ENCODE measurements around the gene PEX16.

Gene PEX16

DNA sequence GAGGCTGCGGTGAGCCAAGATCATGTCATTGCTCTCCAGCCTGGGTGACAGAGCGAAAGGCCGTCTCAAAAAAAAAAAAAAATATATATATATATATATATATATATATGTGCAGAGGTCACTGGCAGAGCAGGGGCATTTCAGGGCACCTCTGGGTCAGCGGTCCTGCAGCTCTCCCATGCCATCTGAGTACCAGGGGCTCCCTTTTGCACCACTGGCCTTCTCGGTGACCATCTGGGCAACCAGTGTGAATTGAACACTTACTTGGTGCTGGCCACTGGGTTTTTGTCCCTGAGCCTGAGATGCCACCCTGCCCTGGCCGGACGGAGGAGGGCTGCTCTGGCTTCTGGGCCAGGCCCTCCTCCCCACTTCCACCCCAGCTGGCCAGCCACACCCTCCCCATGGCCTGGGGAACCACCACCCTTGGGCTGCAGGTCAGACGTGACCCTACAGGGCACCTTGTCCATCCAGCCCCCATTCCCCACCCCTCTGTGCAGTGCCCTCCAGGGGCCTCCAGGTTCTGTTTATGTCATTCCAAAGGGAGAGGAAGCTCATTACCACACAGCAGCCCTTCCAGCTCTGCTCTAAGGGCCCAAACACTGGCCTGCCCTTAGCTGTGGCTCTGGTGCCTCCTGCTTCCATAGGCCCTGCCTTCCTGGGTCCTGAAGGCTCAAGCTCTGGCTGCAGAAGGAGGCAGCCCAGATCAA lies 22.0 kb downstream of the PEX16 start:
- no peak for DNase-seq

DNA sequence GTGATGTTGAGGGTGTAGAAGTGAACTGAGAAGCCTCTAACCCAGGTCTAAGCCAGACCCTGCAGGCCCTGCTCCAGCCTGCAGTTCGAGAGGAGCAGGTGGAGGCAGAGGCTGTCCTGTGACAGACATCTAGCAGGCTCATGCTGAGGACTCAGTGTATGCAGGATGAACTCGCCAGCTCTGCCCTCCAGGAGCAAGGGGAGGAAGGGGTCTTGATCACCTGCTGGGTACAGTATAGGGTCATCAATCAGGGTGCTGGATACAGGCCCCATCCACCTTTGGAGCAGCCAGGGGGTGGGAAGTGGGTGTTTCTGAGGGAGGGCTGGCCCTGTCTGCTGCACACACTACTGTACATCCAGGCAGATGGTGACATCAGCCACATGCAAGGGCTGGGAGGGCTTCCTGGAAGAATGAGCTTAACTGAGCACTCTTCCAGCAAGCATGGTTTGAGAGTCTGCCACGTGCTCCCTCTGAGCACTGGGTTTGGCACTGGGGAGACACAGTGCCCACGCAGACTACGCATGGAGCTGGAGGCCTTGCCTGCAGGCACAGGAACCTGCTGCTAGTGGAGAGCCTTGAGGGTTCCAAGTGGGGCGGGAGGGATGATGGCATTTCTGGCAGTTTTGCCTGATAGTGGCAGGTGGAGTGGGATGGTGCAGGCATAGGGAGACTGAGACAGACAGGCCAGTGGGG lies 23.0 kb downstream of the PEX16 start:
- no peak for DNase-seq

DNA sequence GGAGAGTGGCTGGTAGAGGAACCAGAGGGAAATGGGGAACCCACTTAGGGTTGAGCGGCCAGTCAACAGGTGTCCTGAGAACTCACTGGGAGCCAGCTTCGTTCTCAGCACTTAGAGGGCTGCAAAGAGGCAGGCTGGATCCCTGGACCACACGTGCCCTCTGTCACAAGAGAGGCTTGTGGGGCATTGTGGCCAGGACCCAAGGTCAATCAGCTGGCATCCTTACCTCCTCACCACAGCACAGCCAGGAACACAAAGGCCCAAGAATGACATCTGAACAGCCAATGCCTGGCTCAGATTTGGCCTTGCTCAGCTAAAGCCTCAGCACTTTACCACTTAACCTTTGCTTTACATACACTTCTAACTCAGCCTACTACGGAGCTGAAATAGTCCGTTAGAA lies 24.8 kb downstream of the PEX16 start:
- DNase-seq, result no peak

DNA sequence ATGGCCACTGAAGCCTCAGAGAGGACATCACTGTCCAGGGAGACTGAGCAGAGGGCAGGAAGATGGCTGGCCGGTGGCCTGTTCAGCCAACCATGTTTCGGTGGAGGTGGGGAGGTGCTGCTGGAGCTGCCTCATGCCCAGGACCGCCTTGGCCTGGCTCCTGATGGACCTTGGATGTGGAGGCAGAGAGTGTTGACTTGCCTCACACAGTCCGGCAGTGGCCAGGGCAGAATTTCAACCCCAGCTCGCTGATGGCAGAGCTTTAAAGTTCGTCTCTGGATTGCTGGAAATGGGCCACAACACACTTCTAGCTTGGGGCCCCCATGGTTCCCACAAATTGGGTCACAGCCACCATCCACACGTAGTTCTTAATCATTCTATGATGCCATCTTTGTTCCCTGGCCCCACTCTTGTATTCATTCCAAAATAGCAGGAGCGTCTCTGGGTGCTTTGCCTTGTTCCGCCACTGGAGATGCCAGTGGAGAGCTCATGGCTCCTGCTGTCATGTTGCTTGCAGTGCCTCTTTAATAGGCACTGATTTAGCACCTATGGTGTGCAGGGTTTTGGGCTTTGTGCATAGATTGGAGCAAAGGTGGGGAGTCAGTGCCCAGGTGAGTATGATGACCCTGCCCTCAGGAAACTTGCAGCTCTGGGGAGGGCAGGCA lies 26.7 kb downstream of the PEX16 start:
- no peak for DNase-seq

DNA sequence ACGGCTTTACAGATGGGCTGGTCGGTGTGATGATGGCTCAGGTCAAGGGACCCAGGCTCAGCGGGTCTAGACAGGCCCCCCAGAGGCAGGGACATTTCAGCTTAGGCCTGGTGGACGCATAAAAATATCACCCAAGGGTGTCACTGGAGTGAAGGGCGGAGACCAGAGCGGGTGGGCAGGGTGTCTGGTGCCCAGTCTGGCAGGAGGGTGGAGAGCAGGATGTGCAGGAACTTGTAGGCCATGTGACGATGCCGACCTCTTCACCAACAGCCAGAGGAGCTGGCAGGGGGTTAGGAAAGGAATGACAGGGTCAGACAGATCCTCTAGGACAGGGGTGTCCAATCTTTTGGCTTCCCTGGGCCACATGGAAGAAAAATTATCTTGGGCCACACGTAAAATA lies 27.7 kb downstream of the PEX16 start:
- DNase-seq, result no peak

DNA sequence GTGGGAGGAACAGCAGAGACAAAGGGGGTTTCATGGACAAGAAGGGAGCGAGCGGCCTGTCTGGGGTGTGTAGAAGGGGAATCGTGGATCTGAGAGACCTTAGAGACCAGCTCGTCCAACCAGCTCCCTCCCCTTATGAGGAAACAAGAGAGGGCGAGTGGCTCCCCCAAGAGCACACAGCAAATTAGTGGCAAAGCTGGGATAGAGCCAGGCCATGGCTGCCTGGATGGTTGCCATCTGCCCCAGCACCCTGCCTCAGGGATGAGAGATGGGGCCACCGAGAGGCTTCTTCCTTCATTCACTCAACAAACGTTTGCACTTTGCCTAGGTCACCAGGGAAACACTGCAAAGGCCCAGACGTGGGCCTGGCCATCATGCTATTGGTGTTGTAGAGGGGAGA lies 28.1 kb downstream of the PEX16 start:
- no peak for DNase-seq

DNA sequence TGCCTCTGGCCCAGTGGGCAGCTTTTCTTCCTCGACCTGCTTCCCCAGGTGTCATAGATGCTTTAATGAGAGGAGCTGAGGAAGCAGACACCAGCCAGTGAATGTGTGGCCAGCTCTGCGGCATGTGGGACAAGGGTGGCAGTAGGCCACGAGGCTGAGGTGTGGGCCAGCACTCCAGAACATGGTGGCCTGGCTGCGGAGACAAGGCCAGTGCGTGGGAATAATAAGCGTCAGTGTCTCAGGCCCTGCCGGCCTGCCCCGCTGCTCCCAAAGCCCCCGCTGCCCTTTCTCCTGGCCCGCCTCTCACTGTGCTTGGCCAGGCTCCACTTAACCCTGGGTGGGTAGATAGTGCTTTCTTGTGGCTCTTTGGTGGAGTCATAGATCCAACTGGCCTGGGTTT lies 30.1 kb downstream of the PEX16 start:
- no peak for DNase-seq

DNA sequence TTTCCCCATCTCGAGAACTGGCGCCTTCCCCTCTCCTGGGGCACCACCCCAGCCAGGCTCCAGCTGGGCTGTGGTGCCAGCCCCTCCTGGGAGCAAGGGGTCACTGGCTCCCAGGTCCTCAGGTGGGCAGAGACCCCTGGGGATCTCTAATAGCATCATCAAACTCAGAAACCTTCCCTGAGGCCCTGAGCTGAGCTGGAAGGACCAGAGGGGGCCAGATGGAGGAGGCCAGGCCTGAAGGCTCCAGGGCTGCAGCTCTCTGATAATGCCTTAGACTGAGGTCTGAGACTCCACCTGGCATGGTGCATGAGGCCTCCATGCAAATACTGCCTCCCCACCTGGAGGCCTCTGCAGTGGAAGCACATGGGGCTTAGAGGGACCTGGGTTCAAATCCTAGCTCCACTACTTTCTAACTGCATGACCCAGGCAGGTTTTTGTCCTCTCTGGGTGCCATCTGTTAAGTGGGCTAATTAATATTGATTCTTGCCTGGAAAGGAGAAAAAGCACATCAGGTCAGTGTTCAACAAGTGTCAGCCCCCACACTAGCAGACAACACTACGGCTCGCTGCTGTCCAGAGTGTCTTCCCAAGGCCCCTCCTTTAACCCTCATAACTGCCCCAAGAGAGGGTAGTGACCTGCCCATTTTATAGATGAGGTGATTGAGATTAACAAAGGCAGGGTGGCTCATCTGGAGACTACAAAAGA lies 30.7 kb downstream of the PEX16 start:
- DNase-seq, result no peak

DNA sequence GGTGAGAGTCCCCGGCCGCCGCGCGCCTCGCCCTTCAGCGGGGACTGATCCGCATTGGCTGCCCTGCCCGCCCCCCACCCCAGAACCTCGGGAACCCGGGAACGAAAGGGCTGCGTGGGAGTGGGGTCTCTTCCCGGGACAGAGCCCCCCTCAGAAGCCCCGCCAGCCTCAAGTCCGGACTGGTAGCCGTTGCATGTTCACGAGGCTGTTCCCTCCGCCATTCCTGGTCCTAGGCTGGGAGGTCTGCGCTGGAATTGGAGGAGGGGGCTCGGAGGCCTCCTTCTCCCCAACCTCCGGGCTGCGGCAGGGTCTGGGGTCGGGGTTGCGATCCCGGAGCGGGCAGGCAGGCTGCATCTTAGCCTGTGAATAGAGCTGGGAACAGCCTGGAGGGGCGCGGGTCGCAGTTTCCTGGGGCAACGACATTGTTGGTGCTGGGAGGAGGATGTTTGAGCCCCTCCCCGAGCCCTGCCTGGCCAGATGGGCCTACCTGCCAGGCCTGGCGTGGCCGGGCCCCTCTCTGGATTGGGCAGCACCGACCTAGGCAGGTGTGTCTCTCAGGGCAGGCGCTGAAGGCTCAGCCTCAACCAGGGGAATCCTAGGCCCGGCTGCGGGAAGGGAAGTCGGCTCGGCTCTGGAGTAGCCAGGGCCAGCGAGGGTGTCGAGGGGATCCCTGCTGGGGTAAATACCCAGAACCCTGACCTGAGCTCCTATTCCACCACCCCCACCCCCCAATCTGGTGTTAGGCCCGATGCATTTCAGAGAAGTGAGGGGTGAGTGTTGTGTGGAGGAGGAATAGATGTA lies 31.6 kb downstream of the PEX16 start:
- DNase-seq, result no peak

DNA sequence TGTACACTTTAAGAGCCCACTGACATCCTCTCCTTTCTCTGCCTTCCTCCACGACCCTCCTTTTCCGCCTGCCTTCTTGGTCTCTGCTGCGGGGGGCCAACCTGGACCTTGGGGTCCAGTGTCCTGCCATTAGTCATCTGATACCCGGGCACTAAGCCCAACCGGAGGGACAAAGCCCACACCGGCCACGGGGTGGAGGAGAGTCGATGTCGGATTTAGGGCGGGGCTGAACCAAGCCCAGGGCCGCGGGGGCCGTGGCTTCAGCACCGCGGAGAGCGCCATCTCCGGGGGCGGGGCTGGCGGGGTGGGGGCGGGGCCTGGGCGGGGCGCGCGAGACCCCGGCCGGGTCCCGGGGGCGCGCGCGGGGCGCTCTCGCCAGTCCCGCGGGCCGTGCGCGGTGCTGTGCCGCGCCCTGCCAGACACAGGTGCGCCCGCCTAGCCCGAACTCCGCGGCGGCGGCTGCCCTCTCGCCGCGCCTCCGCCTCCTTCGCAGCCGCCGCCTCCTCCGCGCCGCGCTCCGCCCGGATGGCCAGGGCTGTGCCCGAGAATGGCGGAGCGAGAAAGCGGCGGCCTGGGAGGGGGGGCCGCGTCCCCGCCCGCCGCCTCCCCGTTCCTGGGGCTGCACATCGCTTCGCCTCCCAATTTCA lies 32.3 kb downstream of the PEX16 start, which contains the start of gene MAPK8IP1:
TSS of gene MAPK8IP1 (plus strand) at position 378 of the 647 bp plus-strand sequence. CDS start at position 548, 170 bp downstream.
- DNase-seq, result peak; percentile 31

DNA sequence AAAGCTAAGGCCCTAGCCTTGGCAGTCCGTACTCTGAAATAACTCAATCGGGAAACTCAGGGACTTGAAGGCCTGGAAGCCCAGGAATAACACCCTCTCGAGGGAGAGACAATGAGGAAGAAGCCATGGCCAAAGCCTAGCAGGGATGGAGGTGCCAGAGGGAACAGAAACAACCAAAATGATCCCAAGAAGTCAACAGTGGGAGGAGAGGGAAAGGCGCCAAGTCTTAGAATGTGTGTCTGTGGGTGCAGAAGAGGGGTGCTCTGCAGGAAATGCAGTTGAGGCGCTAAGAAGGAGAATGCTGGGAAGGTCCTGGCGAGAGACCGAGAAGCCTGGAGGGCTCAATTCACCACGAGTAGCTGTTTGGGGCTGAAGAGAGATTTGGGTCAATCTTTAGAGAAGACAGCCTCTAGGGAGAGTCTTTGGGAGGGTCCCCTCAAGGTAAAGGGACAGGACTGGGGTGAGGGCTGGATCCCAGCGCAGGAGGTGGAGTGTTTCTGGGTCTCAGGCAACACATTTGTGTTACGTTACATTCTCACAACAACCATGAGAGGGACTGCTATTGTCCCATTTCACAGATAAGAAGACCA lies 33.0 kb downstream of the PEX16 start:
- DNase-seq, result no peak

DNA sequence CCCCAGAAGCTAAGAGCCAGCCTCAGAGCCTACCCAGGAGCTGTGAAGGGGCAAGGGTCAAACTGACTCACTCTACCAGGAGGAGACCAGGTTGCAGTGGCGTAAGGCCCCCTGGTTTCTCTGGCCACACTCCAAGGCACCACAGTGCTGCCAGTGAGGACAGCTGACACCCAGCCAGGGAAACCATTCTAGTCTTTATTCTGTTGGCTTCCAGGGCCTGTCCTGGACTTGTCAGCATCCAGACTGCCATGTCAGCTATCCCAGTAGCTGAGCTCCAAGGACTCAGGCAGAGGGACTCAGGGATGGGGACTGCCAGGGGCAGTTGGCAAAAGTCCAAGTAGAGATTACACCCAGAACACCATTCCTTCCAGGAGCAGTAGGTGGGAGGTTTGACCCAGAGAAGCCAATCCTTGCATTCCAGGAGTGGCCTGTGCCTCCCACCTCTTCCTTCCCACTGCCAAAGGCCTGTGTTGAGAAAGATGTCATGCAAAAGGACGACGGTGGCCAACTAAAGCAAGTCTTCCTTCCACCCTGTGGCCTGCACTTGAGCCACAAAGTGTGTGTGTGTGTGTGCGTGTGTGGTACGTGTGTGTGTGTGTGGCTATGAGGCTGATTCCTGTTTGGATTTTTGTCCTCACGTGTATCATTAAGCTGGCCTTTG lies 35.8 kb downstream of the PEX16 start:
- DNase-seq, result no peak

DNA sequence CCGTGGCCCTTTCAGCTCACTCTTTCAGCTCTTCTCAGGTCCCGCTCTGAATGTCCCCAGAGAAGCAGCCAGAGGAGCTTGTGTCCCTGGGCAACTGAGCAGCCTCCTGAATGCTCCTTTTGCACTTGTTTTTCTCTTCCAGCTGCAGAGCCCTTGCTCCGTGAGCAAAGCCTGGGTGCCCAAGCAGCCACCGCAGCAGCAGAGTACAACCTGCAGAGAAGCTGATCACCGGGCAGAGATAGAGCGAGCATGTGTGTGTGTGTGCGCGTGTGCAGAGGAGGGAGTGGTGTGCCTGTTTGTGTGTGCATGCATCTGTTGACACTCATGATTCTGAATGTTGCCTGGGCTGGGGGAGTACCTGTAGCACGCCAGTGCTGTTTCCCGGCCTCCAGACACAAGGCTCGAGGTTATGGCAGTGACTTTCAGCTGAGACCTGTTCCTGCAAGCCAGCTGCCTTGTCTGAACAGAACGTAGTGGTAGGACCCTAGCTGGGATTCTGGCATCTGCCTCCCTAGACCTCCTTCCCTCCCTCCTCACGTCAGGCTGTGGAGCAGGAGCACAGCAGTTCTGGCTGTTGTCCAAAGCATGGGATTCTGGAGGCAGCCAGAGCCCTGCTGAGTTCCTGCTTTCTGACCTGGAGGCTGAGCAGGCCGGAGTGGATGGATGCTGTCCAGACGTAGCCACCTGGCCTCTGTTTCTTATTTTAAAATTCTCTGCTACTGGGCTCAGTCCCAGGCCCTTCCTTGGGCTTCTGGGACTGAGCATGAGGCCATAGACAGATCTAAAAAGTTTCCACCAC lies 36.7 kb downstream of the PEX16 start:
- no peak for DNase-seq

DNA sequence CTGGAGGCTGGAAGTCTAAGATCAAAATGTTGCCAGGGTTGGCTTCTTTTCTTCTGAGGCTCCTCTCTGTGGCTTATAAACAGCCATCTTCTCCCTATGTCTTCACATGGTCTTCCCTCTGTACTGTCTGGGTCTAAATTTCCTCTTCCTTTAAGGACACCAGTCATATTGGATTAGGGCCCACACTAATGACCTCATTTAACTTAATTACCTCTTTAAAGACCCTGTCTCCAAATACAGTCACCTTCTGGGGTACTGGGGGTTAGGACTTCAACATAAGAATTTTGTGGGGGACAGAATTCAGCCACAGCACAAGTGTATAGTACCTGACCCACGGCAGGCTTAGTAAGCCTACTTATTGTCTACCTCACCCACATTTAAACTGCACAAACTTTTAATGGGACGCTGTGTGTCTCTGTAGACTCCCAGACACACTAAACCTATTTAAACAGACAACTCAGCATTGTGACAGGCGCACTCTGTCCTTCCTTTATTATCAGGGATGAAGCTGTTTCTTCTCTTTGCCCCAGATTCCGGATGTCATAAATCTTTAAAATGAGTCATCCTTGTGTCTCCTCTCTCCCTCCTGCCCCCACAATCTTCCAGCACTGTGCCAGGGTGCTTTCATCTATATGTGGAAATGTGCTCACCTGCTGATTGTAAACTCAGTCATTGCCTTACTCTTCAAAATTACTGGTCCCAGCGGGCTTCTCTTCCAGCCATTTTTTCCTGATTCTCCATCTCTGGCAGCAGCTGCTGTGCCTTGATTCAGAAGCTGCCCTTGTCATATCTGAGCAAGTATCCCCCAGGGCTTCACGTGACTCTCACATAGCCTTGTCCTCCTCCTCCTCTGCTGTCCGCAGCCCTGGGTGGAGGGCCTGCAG lies 37.6 kb downstream of the PEX16 start:
- DNase-seq, result no peak

DNA sequence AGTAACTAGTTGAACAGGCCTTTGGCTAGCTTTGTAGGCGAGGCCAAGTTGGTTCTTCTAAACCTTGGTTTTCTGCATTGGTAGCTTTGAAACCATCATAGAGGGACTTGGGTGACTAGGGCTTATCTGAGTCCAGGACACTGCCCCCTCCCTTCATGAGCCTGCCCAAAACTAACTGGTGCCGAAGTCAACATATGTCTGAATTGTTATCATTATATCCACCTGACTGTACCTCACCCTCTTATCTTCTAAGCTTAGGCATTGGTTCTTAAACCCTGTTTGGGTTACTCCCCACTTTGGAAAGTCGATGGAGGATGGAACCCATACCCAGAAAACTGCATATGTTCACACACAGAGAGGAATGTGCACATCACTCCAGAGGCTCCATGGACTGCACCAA lies 39.8 kb downstream of the PEX16 start:
- DNase-seq, result no peak

DNA sequence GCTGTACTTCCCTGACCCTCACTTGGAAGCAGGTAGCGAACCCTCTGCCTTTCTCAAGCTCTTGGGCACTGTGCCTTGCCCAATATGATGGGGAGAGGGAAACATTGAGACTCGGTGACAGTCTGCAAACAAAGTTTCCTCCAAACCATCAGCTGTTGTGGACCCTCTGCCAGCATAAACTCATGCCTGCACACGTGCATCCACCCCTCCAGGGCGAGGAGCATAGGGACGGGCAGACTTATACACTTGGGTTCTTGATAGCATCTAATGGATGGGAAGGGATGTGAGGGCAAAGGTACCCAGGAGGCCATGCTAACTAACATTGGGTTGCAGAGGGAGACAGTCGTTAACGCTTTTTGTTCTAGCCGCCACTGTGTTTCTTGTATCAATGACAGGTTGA lies 40.5 kb downstream of the PEX16 start:
- no peak for DNase-seq

DNA sequence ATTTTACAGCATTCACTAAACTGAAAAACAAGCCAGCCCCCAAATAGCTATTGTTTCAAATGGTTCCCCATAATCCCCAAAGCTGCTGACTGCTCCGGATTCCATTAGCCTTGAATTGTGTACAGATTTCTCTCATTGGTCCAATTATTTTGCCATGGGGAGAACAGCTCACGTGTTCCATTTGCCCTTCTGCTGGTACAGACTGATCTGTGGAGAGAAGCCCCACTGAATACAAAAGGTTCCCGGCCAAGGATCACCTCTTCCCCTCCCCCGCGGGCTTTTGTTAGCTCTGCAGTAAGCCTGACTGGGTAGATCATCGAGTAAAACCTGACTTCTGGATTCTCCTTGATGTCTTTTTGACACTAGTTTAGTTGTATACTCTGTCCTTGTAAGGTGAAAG lies 41.3 kb downstream of the PEX16 start:
- DNase-seq, result no peak

DNA sequence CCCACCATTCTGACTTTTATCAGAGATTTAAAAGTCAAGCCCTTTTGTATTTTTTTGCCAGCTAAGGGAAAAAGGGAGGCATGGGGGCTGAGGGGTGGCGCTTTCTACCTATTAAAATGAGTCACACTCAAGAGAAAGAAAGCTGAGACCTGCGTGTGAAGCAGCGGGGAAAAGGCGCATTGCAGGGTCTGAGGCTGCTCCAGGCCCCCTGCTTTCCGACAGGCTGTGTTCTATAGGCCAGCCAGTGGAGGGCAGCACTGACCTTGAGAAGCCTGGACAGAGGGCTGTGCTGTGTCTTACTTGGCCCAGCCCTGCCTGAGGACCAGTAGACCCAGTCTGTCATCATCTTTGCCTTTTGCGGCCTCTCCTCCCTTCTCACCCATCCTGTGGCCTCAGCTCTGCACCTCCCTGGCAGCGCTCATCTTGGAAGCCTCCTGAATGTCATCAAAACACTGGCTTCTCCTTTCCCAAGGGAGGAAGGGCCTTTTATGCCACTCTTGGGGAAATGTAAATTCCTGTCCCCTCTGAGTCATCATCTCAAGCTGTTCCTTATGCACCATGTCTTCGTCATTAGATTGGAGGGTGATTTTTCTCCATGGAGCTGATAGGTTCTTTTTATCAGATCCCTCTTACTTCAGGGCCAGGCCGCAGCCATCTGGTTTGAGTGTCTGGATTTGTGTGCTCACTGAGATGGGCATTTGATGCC lies 44.9 kb downstream of the PEX16 start:
- peak; percentile 32 for DNase-seq

DNA sequence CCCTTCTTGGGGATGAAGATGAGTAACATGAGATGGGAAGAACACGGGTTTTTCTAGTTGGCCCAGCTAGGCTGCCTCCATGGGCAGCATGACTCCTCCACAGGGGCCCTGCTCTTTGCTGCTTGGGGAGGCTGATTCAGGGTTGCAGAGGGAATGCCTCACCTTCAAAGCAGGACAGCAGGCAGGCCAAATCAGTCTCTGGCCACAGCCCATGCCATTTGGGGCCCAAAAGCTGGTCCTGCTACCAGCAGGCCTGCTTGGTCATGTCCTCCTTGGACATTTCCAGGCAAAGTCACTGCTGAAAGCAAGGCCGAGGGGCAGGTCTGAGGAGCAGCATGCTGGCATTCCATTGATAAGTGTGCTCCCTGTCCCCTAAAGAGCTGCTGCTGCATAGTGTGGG lies 46.0 kb downstream of the PEX16 start:
- no peak for DNase-seq
